NCI-H2107 (cell line): ENCODE measurements around the gene B9D1.

Experiments
- DNase-seq: peaks from one replicate; lab custom pipeline; 2025; lab: John Stamatoyannopoulos, UW

Gene B9D1

GRCh38 chr17:19303367-19303776 lies 59.2 kb downstream of the B9D1 start:
- no peak for DNase-seq

DNA sequence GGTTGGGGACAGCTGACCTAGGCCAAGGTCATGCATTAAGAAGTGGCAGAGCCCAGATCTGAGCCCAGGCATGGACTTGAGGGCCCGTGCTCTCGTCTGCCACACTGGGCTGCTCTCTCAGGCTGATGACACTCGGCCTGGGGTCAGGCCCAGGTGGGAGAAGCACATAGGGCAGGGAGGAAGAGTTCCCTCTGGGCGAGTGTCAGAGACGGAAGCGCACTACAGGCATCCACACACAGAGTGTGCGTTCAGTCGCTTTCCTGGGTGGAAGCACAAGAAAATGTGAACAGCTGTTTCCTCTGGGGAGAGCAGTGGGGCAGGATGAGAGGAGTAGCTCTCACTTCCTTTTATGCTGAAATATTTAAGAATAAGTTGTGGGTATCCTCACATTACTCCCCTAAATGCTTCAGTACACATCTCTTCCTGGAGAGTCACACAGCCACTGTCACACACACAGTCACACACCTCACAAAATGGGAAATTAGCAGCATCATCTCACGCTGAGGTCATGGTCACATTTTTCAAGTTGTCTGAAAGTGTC lies 59.7 kb downstream of the B9D1 start:
- no peak for DNase-seq

GRCh38 chr17:19301973-19302372 lies 60.5 kb downstream of the B9D1 start:
- DNase-seq, result no peak

GRCh38 chr17:19301274-19301951 lies 61.1 kb downstream of the B9D1 start:
- DNase-seq, result no peak

GRCh38 chr17:19299866-19300265 lies 62.7 kb downstream of the B9D1 start:
- no peak for DNase-seq

GRCh38 chr17:19299214-19299747 lies 63.2 kb downstream of the B9D1 start:
- no peak for DNase-seq

GRCh38 chr17:19298569-19299213 lies 63.8 kb downstream of the B9D1 start:
- DNase-seq, result no peak

DNA sequence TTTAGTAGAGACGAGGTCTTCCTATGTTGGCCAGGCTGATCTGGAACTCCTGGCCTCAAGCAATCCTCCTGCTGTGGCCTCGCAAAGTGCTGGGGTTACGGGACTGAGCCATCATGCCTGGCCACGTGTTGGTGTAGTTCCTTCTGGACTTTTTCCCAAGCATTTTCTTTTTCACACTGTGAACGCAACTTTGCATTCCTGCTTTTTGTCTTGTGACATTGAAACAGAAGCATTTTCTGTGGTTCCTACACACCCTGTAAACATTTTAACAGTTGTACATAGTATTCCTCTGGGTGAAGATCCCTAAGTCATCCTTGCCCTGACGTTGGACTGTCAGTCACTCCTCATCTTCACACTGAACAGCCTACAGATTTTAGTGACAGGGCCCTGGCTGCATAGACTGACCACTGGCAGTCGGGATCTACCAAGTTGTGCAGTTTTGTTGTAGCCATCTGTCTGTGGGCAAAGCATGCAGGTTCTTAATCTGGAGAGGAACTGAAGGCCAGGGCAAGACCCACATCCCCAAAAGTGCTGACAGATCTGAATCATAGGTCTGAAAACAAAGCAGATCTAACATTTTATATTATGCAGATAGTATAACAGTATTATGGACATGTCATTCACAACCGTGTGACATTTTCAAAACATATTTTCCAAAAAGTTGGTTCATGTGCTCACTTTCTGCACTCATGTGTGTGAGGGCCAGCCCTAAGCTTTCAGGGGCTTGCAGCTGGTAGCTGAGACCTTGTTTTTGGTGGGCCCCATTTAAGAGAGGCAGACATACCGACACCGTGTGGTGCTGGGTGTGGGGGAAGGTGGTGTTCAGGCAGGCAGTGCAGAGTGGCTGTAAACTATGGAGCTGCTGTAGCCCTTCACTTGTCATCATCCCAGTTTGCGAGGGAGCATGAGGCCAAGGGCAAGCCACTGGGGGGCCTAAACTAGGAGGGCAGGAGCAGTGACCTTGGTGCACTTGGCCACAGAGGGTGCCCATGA lies 65.4 kb downstream of the B9D1 start:
- DNase-seq, result no peak

GRCh38 chr17:19295473-19296135 lies 66.9 kb downstream of the B9D1 start:
- no peak for DNase-seq

DNA sequence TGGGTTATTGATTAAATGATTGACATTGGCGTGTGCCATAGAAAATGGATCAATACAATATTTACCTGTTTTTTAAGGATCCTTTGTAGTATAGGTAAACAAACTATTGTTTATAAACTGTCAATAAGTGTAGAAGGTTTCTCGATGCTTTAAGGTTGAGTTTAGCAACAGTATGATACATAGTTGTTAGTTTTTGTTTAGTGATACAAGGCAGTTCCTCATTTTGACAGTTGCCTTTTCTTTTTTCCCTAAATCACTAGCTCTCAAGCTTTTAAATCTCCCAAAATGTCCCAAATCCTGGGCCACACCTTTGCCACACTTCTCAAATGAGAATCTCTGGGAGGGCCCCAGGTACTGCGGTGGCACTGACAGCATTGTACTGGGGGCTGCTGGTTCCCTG lies 68.1 kb downstream of the B9D1 start:
- DNase-seq, result no peak
